ENCODE measurements around the gene CFAP69. TPM values are rescaled to one million over a fixed set of nuclear protein-coding genes. Genes with fewer than 3 reads are reported as not detected.
"Not testable (repeated sequence)": the region's sequence is repeated elsewhere in the genome, so short reads cannot be mapped to it uniquely, and the experiment has no call there.

The CFAP69 gene
- total RNA-seq, 1 donor from 2014 or later = 11.6 TPM

- DNase-seq (ENCODE audit: low spot score) = no peak
Measured at GRCh38 chr7:90272242-90272641, 27.3 kb downstream of the CFAP69 start.

- DNase-seq (ENCODE audit: low spot score) = no peak
Measured at GRCh38 chr7:90274161-90274560, 29.2 kb downstream of the CFAP69 start.

GRCh38 chr7:90276033-90276728, 31.2 kb downstream of the CFAP69 start:
- no peak for DNase-seq (ENCODE audit: low spot score)

- DNase-seq (ENCODE audit: low spot score) = no peak
Measured at GRCh38 chr7:90288154-90288553, 43.2 kb downstream of the CFAP69 start.

GRCh38 chr7:90290244-90291113, 45.5 kb downstream of the CFAP69 start:
- DNase-seq (ENCODE audit: low spot score) = no peak

- DNase-seq (ENCODE audit: low spot score) = no peak
Measured at GRCh38 chr7:90298145-90299038, 53.4 kb downstream of the CFAP69 start.

- DNase-seq (ENCODE audit: low spot score) = no peak
Measured at GRCh38 chr7:90303241-90303640, 58.3 kb downstream of the CFAP69 start.

- no peak for DNase-seq (ENCODE audit: low spot score)
Measured at GRCh38 chr7:90309872-90310271, 64.9 kb downstream of the CFAP69 start.

- DNase-seq (ENCODE audit: low spot score) = no peak
Measured at GRCh38 chr7:90311175-90311574, 66.2 kb downstream of the CFAP69 start.

GRCh38 chr7:90312745-90313144, 67.8 kb downstream of the CFAP69 start:
- DNase-seq (ENCODE audit: low spot score) = no peak

GRCh38 chr7:90313907-90314306, 68.9 kb downstream of the CFAP69 start:
- no peak for DNase-seq (ENCODE audit: low spot score)

GRCh38 chr7:90320014-90320413, 75.0 kb downstream of the CFAP69 start:
- no peak for DNase-seq (ENCODE audit: low spot score)

- no peak for DNase-seq (ENCODE audit: low spot score)
Measured at GRCh38 chr7:90320418-90320800, 75.4 kb downstream of the CFAP69 start.

GRCh38 chr7:90320801-90321494, 76.0 kb downstream of the CFAP69 start, which contains the start of gene FAM237B:
TSS of gene FAM237B (minus strand) at chr7:90321304. CDS start at chr7:90319748, 1,556 bp downstream.
- no peak for DNase-seq (ENCODE audit: low spot score)

- DNase-seq (ENCODE audit: low spot score) = no peak
Measured at GRCh38 chr7:90322837-90323236, 77.9 kb downstream of the CFAP69 start.

GRCh38 chr7:90326500-90326899, 81.5 kb downstream of the CFAP69 start:
- no peak for DNase-seq (ENCODE audit: low spot score)

- DNase-seq (ENCODE audit: low spot score) = no peak
Measured at GRCh38 chr7:90334193-90334843, 89.3 kb downstream of the CFAP69 start.

- DNase-seq (ENCODE audit: low spot score) = not testable (repeated sequence)
Measured at GRCh38 chr7:90334926-90335325, 90.0 kb downstream of the CFAP69 start.

- no peak for DNase-seq (ENCODE audit: low spot score)
Measured at GRCh38 chr7:90337106-90337505, 92.1 kb downstream of the CFAP69 start.

GRCh38 chr7:90345016-90345415, 100.0 kb downstream of the CFAP69 start:
- no peak for DNase-seq (ENCODE audit: low spot score)

Data from mucosa of gallbladder (tissue), 1 donor.